H1 (cell line): ENCODE results near the gene GCK. TPM values are rescaled to one million over a fixed set of nuclear protein-coding genes. Genes with fewer than 3 reads are reported as not detected.

ENCODE experiments used
- CBX5 ChIP-seq: fragments of 300-800, 300-1000 bp; sonication (generic); IDR thresholded peaks from 2 replicates; pipeline ENCODE4 v1.7.1; 2016; ENCODE audit warnings: antibody characterized with exemption, low read length, low read depth
- GABPA ChIP-seq: IDR thresholded peaks from 2 replicates; pipeline ENCODE4 v1.6.1; 2011; ENCODE audit warnings: mild to moderate bottlenecking, low read length, moderate library complexity, borderline replicate concordance; ENCODE audit not compliant: insufficient read depth
- PHF8 ChIP-seq: fragments of 200-600 bp; sonication (generic); conservative IDR thresholded peaks from 2 replicates; pipeline ENCODE4 v1.7.1; 2012; ENCODE audit warnings: low read depth, mild to moderate bottlenecking, inconsistent platforms, low read length, moderate library complexity
- POLR2A ChIP-seq, 2 experiments: IDR thresholded peaks; 1 replicate in 1 of 2; 2 replicates in 1 of 2; pipeline ENCODE4 v1.6.1; 2011; ENCODE audit warnings: low read depth in 2 of 2, low read length in 2 of 2, mild to moderate bottlenecking in 2 of 2; ENCODE audit errors: control extremely low read depth in 1 of 2
- POLR2AphosphoS5 ChIP-seq: IDR thresholded peaks from 2 replicates; pipeline ENCODE4 v1.6.1; 2011; ENCODE audit warnings: low read depth, low read length
- RBBP5 ChIP-seq: IDR thresholded peaks from 2 replicates; pipeline ENCODE4 v1.7.1; 2012; ENCODE audit warnings: low read depth, mild to moderate bottlenecking, inconsistent platforms, low read length, moderate library complexity, borderline replicate concordance
- RNF2 ChIP-seq: fragments of 200-900, 300-1000 bp; sonication (generic); IDR thresholded peaks from 2 replicates; pipeline ENCODE4 v1.7.1; 2016; ENCODE audit warnings: borderline replicate concordance, low read depth, mild to moderate bottlenecking, antibody characterized with exemption, low read length; ENCODE audit not compliant: poor library complexity, severe bottlenecking; ENCODE audit errors: missing control alignments
- SIN3A ChIP-seq, 2 experiments: IDR thresholded peaks in 1 of 2; conservative IDR thresholded peaks in 1 of 2; 2 replicates each; pipeline ENCODE4 v1.6.1; 2011 to 2012; ENCODE audit warnings: low read length in 2 of 2, improper control_type of control experiment in 1 of 2, low read depth in 1 of 2, mild to moderate bottlenecking in 1 of 2
- TAF7 ChIP-seq: optimal IDR thresholded peaks from 2 replicates; pipeline ENCODE3; 2011; ENCODE audit warnings: low read depth, mild to moderate bottlenecking, inconsistent platforms, low read length, moderate library complexity, borderline replicate concordance
- polyA plus RNA-seq, 7 experiments: library from polyadenylated mRNA; depleted of rRNA in 3 of 7; stranded (reverse) in 5 of 7; unstranded in 2 of 7; fragments of >200 nt in 5 of 7; fragments of 200-250 nt in 2 of 7; gene quantifications; 1 replicate in 5 of 7; 2 replicates in 1 of 7; 4 replicates in 1 of 7; pipeline versions ENCODE4 v1.2.1 to v1.2.3, GENCODE V29; 2011 to 2013; ENCODE audit warnings: missing spikeins in 2 of 7, mixed read lengths in 2 of 7
- total RNA-seq: library from RNA; stranded (reverse); fragmentation: NEBNext Ultra II Directional; extraction: Animal tissue kit (Norgen Biotek cat#: 25700); gene quantifications from 2 replicates; pipeline ENCODE4 v1.2.1, GENCODE V29; 2021
- TF ChIP-seq, protein P1 (sequence below): fragments of 300-600 bp; sonication (generic); IDR thresholded peaks from 2 replicates; pipeline ENCODE4 v1.7.1; 2012; ENCODE audit warnings: low read length, moderate library complexity, mild to moderate bottlenecking, inconsistent platforms; ENCODE audit not compliant: insufficient replicate concordance
- TF ChIP-seq, protein P2 (sequence below): IDR thresholded peaks from 2 replicates; pipeline ENCODE4 v1.6.1; 2012; ENCODE audit warnings: inconsistent platforms

The GCK gene
- total and polyA plus RNA-seq, 2 of the 8 experiments (the other 6 are each of a cell fraction or from before 2014, with no cell fraction given) = 2.4 to 4.9 TPM

DNA sequence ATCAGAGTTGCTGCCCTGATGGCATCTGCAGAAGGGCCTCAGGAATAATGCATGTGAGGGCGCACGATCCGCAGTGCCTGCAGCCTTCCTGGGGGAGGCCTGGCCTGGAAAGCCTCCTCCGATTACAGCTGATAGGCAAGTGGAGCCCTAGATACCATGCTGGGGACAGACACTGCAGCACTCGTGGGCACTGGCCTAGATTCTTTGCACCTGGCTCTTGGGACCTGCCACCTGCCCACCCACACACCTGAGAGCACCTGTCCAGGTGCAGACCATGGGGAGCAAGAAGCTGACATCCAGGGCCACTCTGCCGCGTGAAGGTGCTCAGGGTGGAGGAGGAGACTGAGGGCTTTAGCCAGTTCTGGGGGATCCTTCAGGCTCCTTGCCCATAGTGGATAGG, 26.3 kb upstream of the GCK start (continued):
- TF ChIP-seq, protein P1, sequence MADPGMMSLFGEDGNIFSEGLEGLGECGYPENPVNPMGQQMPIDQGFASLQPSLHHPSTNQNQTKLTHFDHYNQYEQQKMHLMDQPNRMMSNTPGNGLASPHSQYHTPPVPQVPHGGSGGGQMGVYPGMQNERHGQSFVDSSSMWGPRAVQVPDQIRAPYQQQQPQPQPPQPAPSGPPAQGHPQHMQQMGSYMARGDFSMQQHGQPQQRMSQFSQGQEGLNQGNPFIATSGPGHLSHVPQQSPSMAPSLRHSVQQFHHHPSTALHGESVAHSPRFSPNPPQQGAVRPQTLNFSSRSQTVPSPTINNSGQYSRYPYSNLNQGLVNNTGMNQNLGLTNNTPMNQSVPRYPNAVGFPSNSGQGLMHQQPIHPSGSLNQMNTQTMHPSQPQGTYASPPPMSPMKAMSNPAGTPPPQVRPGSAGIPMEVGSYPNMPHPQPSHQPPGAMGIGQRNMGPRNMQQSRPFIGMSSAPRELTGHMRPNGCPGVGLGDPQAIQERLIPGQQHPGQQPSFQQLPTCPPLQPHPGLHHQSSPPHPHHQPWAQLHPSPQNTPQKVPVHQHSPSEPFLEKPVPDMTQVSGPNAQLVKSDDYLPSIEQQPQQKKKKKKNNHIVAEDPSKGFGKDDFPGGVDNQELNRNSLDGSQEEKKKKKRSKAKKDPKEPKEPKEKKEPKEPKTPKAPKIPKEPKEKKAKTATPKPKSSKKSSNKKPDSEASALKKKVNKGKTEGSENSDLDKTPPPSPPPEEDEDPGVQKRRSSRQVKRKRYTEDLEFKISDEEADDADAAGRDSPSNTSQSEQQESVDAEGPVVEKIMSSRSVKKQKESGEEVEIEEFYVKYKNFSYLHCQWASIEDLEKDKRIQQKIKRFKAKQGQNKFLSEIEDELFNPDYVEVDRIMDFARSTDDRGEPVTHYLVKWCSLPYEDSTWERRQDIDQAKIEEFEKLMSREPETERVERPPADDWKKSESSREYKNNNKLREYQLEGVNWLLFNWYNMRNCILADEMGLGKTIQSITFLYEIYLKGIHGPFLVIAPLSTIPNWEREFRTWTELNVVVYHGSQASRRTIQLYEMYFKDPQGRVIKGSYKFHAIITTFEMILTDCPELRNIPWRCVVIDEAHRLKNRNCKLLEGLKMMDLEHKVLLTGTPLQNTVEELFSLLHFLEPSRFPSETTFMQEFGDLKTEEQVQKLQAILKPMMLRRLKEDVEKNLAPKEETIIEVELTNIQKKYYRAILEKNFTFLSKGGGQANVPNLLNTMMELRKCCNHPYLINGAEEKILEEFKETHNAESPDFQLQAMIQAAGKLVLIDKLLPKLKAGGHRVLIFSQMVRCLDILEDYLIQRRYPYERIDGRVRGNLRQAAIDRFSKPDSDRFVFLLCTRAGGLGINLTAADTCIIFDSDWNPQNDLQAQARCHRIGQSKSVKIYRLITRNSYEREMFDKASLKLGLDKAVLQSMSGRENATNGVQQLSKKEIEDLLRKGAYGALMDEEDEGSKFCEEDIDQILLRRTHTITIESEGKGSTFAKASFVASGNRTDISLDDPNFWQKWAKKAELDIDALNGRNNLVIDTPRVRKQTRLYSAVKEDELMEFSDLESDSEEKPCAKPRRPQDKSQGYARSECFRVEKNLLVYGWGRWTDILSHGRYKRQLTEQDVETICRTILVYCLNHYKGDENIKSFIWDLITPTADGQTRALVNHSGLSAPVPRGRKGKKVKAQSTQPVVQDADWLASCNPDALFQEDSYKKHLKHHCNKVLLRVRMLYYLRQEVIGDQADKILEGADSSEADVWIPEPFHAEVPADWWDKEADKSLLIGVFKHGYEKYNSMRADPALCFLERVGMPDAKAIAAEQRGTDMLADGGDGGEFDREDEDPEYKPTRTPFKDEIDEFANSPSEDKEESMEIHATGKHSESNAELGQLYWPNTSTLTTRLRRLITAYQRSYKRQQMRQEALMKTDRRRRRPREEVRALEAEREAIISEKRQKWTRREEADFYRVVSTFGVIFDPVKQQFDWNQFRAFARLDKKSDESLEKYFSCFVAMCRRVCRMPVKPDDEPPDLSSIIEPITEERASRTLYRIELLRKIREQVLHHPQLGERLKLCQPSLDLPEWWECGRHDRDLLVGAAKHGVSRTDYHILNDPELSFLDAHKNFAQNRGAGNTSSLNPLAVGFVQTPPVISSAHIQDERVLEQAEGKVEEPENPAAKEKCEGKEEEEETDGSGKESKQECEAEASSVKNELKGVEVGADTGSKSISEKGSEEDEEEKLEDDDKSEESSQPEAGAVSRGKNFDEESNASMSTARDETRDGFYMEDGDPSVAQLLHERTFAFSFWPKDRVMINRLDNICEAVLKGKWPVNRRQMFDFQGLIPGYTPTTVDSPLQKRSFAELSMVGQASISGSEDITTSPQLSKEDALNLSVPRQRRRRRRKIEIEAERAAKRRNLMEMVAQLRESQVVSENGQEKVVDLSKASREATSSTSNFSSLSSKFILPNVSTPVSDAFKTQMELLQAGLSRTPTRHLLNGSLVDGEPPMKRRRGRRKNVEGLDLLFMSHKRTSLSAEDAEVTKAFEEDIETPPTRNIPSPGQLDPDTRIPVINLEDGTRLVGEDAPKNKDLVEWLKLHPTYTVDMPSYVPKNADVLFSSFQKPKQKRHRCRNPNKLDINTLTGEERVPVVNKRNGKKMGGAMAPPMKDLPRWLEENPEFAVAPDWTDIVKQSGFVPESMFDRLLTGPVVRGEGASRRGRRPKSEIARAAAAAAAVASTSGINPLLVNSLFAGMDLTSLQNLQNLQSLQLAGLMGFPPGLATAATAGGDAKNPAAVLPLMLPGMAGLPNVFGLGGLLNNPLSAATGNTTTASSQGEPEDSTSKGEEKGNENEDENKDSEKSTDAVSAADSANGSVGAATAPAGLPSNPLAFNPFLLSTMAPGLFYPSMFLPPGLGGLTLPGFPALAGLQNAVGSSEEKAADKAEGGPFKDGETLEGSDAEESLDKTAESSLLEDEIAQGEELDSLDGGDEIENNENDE = no peak
- TF ChIP-seq PHF8 (no peak), POLR2AphosphoS5 (no peak), GABPA (no peak), CBX5 (no peak), SIN3A (conservative IDR thresholded peaks at IDR 0.05 in 1 of 2, IDR thresholded peaks at IDR 0.05 in 1 of 2; ENCODE audit: low read depth in 1 of 2, low read length in 2 of 2) (no peak), TAF7 (no peak), RNF2 (no peak), POLR2A (IDR thresholded peaks at IDR 0.05; ENCODE audit: control extremely low read depth in 1 of 2, low read depth in 2 of 2, low read length in 2 of 2) (no peak), RBBP5 (no peak)
- TF ChIP-seq, protein P2, sequence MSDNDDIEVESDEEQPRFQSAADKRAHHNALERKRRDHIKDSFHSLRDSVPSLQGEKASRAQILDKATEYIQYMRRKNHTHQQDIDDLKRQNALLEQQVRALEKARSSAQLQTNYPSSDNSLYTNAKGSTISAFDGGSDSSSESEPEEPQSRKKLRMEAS = no peak
